Endometrial microvascular endothelial cells (primary cell): ENCODE measurements around the gene SULT1A1. TPM values are rescaled to one million over a fixed set of nuclear protein-coding genes. Genes with fewer than 3 reads are reported as not detected.
"Not testable (repeated sequence)": the region's sequence is repeated elsewhere in the genome, so short reads cannot be mapped to it uniquely, and the experiment has no call there.

Source experiments
- in situ Hi-C: cut with HindIII; loops from 2 replicates; pipeline ENCODE4 v1.10.0; 2017; ENCODE audit warnings: low sequenced_read_pairs, low pct_unique_long_range_greater_than_20kb; ENCODE audit errors: inconsistent ontology term
- total RNA-seq: library from RNA; depleted of rRNA; stranded (reverse); fragments of >200 nt; gene quantifications from one replicate; pipeline ENCODE4 v1.2.3, GENCODE V29; 2015; ENCODE audit errors: inconsistent ontology term

SULT1A1 gene
- total RNA-seq = 5.9 TPM

GRCh38 chr16:28609631-28610594 is at the start of gene SULT1A1:
SULT1A1 (minus strand) TSS chr16:28610044; CDS start chr16:28608855, 1,189 bp downstream.
- in situ Hi-C loops = no loop called here

- in situ Hi-C loops = not testable (repeated sequence)
These were observed 30.1 kb upstream of the SULT1A1 start for GRCh38 chr16:28639959-28640358.

- in situ Hi-C loops = not testable (repeated sequence)
These were observed 28.5 kb upstream of the SULT1A1 start for GRCh38 chr16:28638359-28638758.

DNA sequence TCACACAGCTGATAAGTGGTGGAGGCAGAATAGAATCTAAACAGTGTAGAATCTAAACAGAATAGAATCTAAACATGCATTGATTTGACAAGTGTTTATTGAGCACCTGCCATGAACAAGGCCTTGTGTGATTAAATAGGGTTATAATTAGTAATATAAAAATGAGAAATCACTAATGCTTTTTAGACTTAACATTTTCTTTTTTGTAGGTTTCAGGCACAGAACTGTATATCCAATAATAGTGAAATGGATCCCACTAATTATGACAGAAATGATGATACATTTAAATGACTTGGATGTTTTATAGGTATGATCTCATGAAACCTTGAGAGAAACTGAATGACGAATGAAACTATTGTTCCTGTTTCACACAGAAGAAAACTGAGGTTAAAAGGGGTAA is 27.9 kb upstream of the SULT1A1 start, which contains the start of gene NPIPB8:
Gene NPIPB8 (plus strand): TSS at position 301 of the 400 bp plus-strand sequence. CDS start 296 bp downstream, outside the sequence.
- in situ Hi-C loops = not testable (repeated sequence)

DNA sequence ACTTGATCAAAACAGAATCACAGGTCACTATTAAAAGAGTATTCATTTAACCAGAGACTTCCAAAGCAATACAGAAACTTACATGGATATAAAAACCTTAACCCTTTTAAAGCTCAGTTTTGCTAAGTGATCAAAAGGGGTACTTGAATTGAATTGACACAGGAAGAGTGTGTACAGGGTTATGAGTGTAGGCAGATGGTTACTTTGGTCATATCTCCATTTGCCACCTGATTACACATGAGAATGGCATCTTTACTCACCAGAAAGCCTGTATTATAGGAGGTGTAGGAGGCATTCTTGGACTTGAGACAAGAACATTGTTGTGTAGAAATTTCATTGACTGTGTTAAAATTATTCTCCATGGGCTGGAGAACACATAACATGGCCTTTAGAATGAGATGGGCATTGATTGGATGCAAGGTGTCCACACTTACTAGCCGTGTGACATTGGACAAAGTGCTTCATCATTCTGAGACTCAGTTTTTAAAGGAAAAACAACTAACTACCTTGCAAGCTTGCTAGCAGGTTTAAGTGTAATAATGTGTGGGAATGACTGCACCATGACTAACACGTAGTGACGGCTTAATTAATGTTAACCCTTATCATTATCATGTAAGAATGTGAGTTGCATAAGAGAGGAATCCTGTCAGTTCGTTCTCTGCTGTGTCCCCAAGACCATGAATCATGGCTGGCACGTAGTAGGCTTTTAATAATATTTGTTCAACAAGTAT is 26.4 kb upstream of the SULT1A1 start:
- in situ Hi-C loops = not testable (repeated sequence)

GRCh38 chr16:28630905-28631304 is 21.1 kb upstream of the SULT1A1 start:
- in situ Hi-C loops = not testable (repeated sequence)

DNA sequence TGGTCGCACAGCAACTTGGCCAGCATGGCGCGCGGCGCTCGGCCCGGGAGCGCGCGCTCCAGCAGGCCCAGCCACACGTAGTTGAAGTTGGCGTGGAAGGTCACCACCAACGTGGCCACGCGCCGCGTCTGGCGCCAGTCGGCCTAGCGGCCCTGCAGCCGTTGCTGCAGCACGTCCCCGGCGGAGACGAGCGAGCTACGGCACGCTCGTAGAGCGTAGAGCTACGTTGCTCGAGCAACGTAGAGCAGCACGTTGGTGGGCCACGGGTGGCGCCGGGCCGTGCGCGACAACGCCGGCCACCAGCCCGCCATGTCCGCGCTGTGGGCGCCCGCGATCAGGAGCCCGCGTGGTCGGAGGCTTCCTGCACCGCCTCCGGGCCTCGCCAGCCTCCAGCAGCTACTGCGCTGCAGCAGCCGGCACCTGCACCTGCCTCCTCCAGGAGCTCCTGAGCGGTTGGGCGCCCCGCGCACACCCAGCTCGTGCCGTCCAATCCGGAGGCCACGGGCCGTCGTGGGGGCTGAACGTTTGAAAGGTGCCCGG is 13.4 kb upstream of the SULT1A1 start:
- in situ Hi-C loops = no loop called here

GRCh38 chr16:28622532-28623171 is 12.8 kb upstream of the SULT1A1 start:
- in situ Hi-C loops = not testable (repeated sequence)

DNA sequence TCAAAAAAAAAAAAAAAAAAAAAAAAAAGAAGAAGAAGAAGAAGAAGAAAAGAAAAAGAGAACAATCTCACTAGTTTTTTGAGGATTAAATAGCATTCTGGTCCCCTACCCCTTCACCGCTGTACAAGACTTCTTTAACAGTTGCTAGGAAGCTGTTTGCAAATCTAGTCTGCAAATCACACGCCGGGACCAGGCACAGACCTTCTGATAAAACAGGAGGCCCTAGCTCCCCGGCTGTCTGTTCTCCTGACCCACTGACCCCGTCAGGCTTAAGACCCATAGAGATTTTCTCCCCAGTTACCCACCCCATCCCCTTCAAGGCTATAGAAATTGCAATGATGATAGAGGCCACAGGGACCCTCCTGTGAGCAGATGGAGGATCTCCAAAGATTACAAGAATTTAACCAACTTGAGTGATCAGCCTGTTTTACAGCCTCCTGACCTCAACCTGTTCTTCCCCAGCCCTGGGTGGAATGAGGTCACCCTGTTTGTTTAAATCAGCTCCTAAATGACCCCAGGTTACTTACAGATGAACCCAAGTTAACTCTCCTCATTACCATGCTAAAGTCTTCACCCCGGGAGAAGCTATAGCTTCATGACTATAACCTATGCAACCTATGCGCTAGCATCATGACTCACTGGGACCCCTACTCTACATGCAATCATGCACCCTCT is 11.8 kb upstream of the SULT1A1 start:
- in situ Hi-C loops = no loop called here

DNA sequence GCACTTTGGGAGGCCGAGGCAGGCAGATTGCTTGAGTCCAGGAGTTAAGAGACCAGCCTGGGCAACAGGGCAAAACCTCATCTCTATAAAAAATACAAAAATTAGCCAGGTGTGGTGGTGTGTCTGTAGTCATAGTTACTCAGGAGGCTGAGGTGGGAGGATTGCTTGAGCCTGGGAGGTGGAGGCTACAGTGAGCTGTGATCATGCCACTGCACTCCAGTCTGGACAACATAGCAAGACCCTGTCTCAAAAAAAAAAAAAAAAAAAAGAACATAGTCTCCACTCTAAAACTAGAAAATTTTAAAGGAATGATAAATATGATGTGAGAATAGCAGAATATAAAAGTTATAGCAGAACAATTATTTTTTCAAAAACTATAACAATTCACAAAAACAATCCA is 10.5 kb upstream of the SULT1A1 start:
- in situ Hi-C loops = not testable (repeated sequence)

DNA sequence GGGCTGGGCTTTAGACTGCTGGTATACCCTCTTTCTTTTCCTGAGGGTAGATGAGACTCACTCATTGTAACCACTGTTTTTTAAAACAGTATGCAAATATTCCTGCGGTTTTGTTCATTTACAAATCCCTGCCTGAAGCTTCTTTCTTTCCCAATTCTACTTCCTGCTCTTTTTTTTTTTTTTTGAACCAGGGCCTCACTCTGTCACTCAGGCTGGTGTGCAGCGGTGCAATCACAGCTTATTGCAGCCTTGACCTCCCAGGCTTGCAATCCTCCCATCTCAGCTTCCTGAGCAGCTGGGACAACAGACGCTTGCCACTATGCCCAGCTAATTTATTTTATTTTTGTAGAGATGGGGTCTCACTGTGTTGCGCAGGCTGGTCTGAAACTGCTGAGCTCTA is 8.0 kb upstream of the SULT1A1 start:
- in situ Hi-C loops = no loop called here

- in situ Hi-C loops = no loop called here
These were observed 6.8 kb upstream of the SULT1A1 start for GRCh38 chr16:28616636-28617035.

DNA sequence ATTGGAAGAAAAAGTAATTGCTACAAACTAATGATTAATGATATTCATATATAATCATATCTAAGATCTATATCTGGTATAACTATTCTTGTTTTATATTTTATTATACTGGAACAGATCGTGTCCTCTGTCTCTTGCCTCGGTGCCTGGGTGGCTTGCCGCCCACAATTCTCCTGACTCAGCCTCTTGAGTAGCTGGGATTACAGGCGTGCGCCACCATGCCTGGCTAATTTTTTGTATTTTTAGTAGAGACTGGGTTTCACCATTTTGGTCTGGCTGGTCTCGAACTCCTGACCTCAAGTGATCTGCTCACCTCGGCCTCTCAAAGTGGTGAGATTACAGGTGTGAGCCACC is 6.4 kb upstream of the SULT1A1 start:
- in situ Hi-C loops = not testable (repeated sequence)

DNA sequence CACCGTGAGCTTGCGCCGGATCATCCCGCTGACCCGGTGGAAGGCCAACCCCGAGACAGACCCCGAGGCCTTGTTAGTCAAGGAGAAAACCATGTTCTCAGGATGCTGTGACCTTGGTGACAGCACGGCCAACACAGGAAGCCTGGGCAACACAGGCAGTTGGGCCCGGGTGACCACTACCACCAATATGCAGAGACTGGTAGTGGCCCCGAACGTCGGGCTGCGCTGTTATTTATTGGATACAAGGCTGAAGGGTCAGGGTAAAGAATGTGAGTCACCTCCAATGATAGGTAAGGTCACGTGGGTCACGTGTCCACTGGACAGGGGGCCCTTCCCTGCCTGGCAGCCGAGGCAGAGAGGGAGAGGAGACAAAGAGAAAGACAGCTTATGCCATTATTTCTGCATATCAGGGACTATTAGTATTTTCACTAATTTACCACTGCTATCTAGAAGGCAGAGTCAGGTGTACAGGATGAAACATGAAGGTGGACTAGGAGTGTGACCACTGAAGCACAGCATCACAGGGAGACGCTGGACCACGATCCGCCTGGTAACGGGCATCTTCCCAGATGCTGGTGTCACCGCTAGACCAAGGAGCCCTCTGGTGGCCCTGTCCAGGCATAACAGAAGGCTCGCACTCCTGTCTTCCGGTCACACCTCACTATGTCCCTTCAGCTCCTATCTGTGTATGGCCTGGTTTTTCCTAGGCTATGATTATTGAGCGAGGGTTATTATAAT is 5.8 kb upstream of the SULT1A1 start:
- in situ Hi-C loops = not testable (repeated sequence)

- in situ Hi-C loops = not testable (repeated sequence)
These were observed 4.7 kb upstream of the SULT1A1 start for GRCh38 chr16:28614561-28614960.

DNA sequence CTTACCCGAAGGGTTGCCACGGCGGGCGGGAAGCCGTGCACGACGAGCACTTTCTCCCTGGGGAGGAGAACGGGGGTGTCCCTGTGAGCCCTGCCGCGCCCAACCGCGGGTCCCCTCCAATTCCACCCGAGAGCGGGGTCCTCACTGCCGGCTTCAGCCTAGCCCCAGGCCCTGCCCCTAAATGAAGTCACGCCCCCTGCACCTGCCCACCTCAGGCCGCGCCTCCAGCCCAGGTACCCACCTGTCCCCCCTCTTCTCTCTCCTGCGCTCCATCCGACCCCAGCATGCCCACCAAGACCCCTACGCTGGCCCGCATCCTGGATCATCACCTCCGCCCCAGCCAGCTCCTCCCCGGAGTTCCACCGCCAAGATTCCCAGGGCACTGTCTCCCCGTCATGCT is 4.1 kb upstream of the SULT1A1 start:
- in situ Hi-C loops = not testable (repeated sequence)

GRCh38 chr16:28612359-28613280 is 2.8 kb upstream of the SULT1A1 start:
- in situ Hi-C loops = not testable (repeated sequence)
